GM18517 (cell line): ENCODE results near the gene CTDP1.
"Not testable (repeated sequence)": the region's sequence is repeated elsewhere in the genome, so short reads cannot be mapped to it uniquely, and the experiment has no call there.

ENCODE experiments used
- ATAC-seq: cut with Tn5 transposase; IDR thresholded peaks from one replicate; pipeline ENCODE4 v1.9.1; 2021; ENCODE audit warnings: mild to moderate bottlenecking, moderate library complexity; ENCODE audit not compliant: unreplicated experiment

CTDP1 gene

GRCh38 chr18:79718878-79719477 lies 39.4 kb downstream of the CTDP1 start:
- ATAC-seq = no peak

GRCh38 chr18:79719478-79720358 lies 40.1 kb downstream of the CTDP1 start:
- not testable (repeated sequence) for ATAC-seq

- ATAC-seq = no peak
Observed at GRCh38 chr18:79720359-79720733, 40.7 kb downstream of the CTDP1 start.

- no peak for ATAC-seq
Observed at GRCh38 chr18:79723036-79723435, 43.4 kb downstream of the CTDP1 start.

GRCh38 chr18:79723628-79724027 lies 44.0 kb downstream of the CTDP1 start:
- no peak for ATAC-seq

- no peak for ATAC-seq
Observed at GRCh38 chr18:79724299-79725080, 44.9 kb downstream of the CTDP1 start.

- no peak for ATAC-seq
Observed at GRCh38 chr18:79725486-79725885, 45.9 kb downstream of the CTDP1 start.

- ATAC-seq = no peak
Observed at GRCh38 chr18:79726721-79727120, 47.1 kb downstream of the CTDP1 start.

GRCh38 chr18:79727211-79727610 lies 47.6 kb downstream of the CTDP1 start:
- no peak for ATAC-seq

GRCh38 chr18:79728931-79729586 lies 49.5 kb downstream of the CTDP1 start:
- no peak for ATAC-seq

GRCh38 chr18:79729611-79730010 lies 50.0 kb downstream of the CTDP1 start:
- ATAC-seq = no peak

- ATAC-seq = no peak
Observed at GRCh38 chr18:79730804-79731203, 51.2 kb downstream of the CTDP1 start.

GRCh38 chr18:79731881-79732720 lies 52.5 kb downstream of the CTDP1 start:
- not testable (repeated sequence) for ATAC-seq

- ATAC-seq = no peak
Observed at GRCh38 chr18:79732721-79733025, 53.1 kb downstream of the CTDP1 start.

GRCh38 chr18:79733135-79733701 lies 53.6 kb downstream of the CTDP1 start:
- no peak for ATAC-seq

- ATAC-seq = no peak
Observed at GRCh38 chr18:79733986-79734770, 54.6 kb downstream of the CTDP1 start.

GRCh38 chr18:79735071-79735980 lies 55.7 kb downstream of the CTDP1 start:
- no peak for ATAC-seq

- ATAC-seq = no peak
Observed at GRCh38 chr18:79736230-79736629, 56.6 kb downstream of the CTDP1 start.
